GM21367 (cell line): Measurements from ENCODE around the gene PSME1.
A peak's percentile ranks its signal among the peaks of the same experiment; 100 is the strongest.
"Not testable (repeated sequence)": the region's sequence is repeated elsewhere in the genome, so short reads cannot be mapped to it uniquely, and the experiment has no call there.

Experiments used
- ATAC-seq: cut with Tn5 transposase; IDR thresholded peaks from one replicate; pipeline ENCODE4 v1.9.1; 2021; ENCODE audit not compliant: unreplicated experiment

The PSME1 gene

DNA sequence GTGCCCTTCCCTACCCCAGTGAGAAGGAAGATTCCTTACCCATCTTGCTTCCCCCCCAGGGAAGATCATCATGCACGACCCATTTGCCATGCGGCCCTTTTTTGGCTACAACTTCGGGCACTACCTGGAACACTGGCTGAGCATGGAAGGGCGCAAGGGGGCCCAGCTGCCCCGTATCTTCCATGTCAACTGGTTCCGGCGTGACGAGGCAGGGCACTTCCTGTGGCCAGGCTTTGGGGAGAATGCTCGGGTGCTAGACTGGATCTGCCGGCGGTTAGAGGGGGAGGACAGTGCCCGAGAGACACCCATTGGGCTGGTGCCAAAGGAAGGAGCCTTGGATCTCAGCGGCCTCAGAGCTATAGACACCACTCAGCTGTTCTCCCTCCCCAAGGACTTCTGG is 32.5 kb upstream of the PSME1 start:
- ATAC-seq = no peak

- not testable (repeated sequence) for ATAC-seq
Measured at GRCh38 chr14:24105609-24106239, 30.3 kb upstream of the PSME1 start.

DNA sequence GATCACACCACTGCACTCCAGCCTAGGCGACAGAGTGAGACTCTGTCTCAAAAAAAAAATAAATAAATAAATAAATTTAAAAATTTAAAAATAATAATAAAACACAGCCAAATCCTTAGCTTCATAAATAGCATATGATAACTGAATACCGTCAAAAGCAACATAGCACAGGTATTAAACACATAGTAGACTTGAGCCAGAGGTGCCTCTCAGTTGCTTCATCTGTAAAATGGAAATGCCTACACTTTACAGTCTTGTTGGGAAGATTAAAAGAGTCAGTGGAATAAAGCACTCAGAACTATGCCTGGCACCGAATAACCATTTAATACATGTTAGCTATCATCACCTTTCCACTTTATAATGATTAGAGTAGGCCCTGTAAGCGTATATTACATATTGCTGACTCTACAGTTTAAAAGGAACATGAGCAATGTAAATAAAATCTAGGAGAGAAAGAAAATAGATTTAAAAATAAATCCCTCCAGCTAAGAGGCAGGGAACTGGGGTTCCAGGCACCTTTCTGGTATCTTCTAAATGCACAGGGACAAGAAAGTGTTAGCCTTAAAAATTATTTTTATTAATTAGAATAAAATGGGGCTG is 29.2 kb upstream of the PSME1 start:
- no peak for ATAC-seq

DNA sequence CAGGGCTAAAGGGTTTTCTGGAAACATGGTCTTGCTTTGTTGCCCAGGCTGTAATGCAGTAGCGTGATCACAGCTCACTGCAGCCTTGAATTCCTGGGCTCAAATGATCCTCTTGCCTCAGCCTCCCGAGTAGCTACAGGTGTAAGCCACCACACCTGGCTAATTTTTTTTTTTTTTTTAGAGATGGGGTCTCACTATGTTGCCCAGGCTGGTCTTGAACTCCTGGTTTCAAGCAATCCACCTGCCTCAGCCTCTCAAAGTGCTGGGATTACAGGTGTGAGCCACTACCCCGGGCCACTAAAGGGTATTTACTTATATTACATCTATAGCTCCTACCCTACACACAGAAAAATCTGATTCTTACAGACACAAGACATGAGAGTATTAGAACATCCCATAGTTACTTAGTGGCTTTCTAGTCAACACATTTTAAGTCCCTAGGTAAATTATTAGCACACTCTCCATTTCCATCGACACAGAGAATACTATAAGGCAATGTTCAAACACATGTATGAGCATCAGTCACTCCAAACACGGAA is 27.6 kb upstream of the PSME1 start:
- no peak for ATAC-seq

DNA sequence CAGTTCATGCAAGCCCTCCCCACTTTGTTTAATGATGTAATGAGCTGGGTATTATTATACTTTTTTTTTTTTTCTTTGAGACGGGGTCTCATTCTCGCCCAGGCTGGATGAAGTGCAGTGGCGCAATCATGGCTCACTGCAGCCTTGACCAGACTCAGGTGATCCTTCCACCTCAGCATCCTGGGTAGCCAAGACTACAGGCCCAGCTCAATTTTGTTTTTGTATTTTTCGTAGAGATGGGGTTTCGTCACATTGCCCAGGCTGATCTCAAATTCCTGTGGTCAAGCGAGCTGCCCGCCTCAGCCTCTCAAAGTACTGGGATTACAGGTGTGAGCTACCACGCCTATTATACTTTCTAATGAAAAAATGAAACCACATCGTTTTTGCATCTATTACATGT is 25.9 kb upstream of the PSME1 start:
- no peak for ATAC-seq

DNA sequence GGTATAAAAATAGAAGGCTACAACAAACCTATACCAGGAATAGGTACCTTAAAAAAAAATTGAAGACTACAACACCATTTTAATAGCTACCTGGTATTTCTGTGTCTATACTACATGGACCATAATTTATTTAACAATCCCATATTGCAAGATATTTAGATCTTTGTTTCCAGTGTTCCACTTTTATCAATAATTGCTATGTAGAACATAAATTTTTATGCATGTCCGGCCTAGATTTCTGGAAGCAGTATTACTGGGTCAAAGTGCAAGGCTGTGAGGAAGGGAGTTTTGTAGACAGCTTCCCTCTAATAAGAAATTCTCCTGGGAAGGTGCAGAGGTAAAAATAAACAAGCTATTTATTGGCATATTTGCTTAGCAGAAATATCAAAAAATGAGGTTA is 25.5 kb upstream of the PSME1 start:
- no peak for ATAC-seq

- ATAC-seq = no peak
Measured at GRCh38 chr14:24113379-24113800, 22.6 kb upstream of the PSME1 start.

DNA sequence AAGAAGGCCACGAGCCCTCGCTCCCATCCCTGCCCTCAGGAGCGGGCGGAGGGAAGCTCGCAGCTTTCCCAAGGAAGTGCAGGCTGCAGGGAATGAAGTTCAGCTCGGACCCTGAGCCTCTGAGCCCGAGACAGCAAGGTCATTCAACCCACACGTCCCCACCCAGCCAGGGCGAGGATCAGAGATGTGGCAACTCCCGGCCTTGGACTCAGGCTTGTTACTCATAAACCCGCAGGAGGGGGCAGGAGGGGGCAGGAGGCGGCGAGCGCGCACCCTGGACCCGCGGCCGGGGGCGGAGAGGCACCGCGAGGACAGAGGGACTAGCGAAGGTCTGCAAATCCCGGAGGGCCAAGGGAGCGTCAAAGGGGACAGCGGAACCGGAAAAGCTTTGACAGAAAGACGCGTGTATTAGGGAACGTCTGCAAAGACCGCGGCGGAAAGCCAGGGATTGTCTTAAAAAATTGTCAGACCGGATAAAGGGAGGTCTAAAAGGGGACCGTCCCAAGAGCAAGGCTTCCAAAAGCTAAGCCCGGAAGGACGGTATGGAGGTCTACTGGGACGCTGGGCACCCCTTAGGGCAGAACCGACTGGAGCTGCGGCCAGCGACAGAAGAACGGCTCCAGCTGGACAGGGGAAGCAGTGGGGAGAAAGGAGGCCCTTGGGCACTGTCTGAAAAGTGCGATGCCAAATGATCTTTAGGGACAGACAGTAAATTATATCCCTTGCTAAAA is 22.0 kb upstream of the PSME1 start:
- peak; percentile 29 for ATAC-seq

DNA sequence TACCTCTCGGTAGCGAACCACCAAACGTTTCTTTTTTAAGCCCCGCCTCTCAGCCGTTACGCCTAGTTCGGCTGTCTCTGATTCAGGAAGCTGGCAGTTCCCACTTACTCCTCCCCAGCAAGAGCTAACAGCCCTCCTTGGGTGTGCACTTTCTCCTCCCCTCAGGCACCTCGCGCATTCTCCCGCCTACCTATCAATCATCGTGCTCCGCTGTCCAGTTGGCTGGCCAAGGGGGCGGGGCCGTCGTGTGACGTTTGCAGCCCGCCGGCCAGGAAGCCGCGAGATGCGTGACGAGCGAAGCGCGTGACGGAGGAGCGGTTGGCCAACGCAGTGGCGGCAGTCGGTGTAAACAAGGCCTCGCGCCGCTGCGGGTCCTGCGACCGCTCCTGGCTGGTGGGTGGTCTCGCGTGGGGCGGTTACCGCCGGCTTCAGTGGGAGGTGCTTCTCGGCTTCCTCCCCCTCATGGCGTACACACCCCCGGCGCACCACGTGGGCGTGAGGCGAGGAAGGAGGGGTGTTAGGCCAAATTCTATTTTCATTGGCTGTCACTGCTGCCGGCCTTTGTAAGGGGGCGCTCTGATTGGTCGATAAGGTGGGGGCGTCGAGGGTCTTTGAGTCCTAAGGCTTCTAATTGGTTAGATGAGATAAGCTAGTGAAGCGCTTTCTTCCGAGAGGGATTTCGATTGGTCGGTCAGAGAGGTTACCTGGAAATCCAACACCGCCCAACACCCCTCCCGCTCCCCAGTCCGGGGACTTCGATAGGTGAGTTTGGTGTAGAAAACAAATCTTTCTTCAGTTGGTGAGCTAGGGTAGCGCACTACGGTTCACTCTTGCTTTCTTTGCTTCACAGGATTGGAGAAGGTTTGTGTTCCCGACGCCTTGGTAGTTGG is 21.2 kb upstream of the PSME1 start, which contains the start of the genes DCAF11 and NRL:
Gene DCAF11, plus strand, starts transcription at position 246 of the 890 bp plus-strand sequence. CDS start 818 bp downstream, outside the sequence.
Gene NRL, minus strand, starts transcription at position 418 of the 890 bp plus-strand sequence. CDS start 32,101 bp downstream, outside the sequence.
- peak; percentile 74 for ATAC-seq

GRCh38 chr14:24115422-24116127 is 20.4 kb upstream of the PSME1 start:
- ATAC-seq = peak; percentile 0

DNA sequence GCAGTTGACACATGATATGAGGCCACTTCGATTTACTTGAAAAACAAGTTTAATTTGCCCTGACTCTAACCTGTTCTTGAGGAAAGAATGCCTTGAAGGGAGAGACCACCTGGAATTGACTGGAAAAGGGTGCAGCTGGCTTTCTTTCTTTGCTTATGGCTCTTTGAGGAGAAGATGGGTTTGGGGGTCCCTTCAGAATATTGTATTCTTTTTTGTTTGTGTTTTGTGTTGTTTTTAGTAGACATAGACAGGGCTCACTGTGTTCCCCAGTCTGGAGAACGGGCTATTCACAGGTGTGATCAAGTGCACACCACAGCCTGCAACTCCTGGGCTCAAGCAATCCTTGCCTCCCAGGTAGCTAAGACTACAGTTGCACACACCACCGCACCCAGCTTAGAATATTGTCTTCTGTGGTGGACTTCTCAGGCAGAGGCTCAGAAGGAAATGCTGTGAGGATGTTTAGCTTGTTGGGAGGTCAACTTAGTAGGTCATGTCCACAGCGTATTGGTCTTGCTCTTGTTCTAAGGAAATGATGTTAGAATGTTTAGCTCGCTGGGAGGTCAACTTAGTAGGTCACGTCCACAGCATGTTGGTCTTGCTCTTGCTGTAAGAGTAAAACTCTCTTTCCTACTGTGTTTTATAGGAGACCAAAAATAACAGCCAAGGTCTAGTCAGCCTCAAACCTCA is 19.7 kb upstream of the PSME1 start:
- no peak for ATAC-seq

DNA sequence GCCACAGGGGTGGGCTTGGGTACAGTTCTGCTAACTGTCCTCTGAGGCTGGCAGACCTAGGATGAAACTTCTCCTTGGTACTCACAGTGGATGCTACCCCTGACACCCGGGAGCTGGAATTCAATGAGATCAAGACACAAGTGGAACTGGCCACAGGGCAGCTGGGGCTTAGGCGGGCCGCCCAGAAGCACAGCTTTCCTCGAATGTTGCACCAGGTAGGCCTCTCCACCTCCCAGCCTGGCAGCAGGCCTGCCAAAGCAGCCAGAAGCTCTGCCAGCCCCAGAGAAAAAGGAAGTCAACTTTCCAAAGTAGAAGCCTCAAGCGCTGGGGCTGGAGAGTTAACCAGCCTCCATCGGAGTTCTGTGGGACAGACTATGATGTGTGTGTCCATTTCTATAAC is 18.8 kb upstream of the PSME1 start:
- ATAC-seq = no peak

DNA sequence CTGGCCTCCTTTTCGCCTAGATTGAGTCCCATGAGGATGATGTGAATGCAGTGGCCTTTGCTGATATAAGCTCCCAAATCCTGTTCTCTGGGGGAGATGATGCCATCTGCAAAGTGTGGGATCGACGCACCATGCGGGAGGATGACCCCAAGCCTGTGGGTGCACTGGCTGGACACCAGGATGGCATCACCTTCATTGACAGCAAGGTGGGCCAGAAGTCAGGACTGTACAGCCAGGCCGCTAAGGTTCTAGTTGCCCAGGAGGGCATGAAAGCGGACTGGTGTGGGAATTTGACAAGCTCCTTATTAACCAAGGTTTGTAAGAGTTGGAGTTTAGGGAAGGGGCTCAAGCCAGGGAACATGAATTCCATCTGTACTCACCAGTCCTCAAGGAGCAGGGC is 16.3 kb upstream of the PSME1 start:
- no peak for ATAC-seq

DNA sequence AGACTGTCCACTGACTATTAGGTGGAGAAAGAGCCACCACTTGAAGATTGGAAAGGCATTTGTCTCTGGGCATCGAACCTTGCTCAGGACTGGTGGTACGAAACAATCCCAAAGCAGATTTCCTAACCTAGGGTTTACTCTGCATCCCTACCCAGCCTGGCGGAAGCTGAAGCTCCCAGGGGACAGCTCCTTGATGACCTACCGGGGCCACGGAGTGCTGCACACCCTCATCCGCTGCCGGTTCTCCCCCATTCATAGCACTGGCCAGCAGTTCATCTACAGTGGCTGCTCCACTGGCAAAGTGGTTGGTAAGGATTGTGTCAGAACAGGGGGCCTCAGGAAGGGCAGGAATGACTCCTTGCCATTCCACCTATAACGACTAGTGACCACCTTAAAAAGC is 14.8 kb upstream of the PSME1 start:
- no peak for ATAC-seq

GRCh38 chr14:24122416-24122815 is 13.6 kb upstream of the PSME1 start:
- ATAC-seq = no peak

DNA sequence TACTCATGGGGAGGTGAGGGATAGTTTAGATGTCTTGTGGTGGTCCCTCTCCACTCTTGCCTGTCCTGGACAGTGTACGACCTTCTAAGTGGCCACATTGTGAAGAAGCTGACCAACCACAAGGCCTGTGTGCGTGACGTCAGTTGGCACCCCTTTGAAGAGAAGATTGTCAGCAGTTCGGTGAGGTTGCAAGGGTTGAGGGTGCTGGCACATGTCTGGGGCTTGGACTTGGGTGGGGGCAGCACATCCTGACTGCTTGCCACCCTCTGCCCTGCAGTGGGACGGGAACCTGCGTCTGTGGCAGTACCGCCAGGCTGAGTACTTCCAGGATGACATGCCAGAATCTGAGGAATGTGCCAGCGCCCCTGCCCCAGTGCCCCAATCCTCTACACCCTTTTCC is 13.1 kb upstream of the PSME1 start:
- ATAC-seq = no peak

- ATAC-seq = no peak
Measured at GRCh38 chr14:24123424-24124417, 12.3 kb upstream of the PSME1 start.

DNA sequence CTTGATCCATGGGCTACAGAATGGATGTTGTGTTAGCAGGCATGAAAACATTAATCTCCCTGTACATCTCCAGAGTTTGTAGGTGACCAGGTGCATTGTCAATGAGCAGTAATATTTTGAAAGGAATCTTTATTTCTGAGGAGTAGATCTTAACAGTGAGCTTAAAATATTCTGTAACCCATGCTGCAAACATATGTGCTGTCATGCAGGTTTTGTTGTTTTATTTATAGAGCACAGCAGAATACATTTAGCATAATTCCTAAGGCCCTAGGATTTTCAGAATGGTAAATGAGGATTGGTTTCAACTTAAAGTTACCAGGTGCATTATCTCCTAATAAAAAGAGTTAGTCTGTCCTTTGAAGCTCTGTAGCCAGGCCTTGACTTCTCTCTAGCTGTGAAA is 9.1 kb upstream of the PSME1 start:
- no peak for ATAC-seq
